SK-MEL-5 (cell line): ENCODE data around the gene PDE4C. TPM values are rescaled to one million over a fixed set of nuclear protein-coding genes. Genes with fewer than 3 reads are reported as not detected.
"Not testable (repeated sequence)": the region's sequence is repeated elsewhere in the genome, so short reads cannot be mapped to it uniquely, and the experiment has no call there.

Experiments
- DNase-seq: peaks from one replicate; pipeline ENCODE4 v3.0.0-alpha.2; 2016; ENCODE audit warnings: low read depth, low spot score
- in situ Hi-C: cut with HindIII; loops from 2 replicates; pipeline ENCODE4 v1.10.0; 2016; ENCODE audit warnings: low sequenced_read_pairs, high pct_unique_total_duplicates, low pct_unique_long_range_greater_than_20kb
- total RNA-seq: library from RNA; depleted of rRNA; stranded (reverse); fragments of >200 nt; shearing (Covaris generic); gene quantifications from 2 replicates; pipeline ENCODE4 v1.2.3, GENCODE V29; 2014

Gene PDE4C
- total RNA-seq, 1 experiment from 2014 or later: 0.26 TPM

GRCh38 chr19:18229474-18229873 lies 3.2 kb upstream of the PDE4C start:
- DNase-seq: peak; percentile 28
- in situ Hi-C loops: no loop called here

DNA sequence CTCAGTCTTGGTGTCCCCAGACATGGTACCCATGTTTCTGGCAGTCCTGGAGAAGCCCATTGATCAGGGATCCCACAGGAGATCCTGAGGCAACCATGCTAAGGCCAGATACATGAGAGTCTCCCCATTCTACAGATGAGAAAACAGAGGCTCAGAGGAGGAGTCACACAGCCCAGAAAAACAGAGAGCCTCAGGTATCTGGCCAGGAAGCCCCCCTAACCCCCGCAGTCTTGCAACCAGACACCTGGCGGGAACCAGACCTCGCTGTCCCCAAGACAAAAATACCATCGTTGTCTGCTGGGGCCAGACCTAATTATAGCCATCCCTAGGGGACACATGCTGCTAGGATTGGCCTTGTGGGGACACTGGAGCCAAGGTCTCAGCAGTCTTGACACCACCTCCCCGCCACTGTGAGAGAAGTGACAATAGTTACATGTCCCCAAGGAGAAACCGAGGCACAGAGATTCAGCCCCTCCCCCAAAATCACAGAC lies 1.6 kb upstream of the PDE4C start:
- DNase-seq: no peak
- in situ Hi-C loops: no loop called here

- no peak for DNase-seq
- in situ Hi-C loops: no loop called here
Observed at GRCh38 chr19:18226956-18227780, 930 bp upstream of the PDE4C start.

GRCh38 chr19:18225355-18225701 lies 910 bp downstream of the PDE4C start:
- no peak for DNase-seq
- in situ Hi-C loops: no loop called here

- in situ Hi-C loops: no loop called here
- peak; percentile 96 for DNase-seq
Observed at GRCh38 chr19:18224525-18225354, 1.5 kb downstream of the PDE4C start.

DNA sequence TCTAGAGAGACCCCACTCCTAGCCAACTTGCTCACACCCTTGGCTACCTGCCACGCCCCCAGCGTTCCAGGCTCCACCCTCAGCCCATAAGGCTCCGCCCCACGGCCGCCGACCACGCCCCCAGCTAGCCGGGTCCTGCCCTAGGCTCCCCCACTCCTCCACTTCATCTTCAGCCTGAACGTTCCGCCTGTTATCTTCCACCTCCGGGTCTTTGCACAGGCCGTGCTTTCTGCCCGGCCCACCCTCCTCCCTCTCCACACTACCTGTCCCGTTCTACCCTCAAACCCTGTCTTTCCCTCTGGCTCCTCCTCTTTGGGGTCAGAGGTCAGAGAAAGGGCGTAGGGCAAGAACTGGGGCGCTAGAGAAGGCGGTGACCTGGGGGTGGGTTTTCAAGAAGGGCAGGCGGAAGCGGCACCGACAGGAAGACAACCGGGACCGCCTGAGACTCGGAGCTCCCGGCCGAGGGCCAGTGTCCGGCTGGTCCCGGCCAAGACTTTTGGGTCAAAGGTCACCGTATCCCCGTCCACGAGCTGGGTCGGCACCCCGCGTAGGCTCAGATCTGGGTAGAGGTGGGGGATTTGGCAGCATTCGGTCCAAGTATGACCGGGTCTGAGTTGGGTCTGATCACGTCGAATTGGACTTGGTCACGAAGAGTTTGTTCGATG lies 2.2 kb downstream of the PDE4C start:
- peak; percentile 48 for DNase-seq
- in situ Hi-C loops: no loop called here

DNA sequence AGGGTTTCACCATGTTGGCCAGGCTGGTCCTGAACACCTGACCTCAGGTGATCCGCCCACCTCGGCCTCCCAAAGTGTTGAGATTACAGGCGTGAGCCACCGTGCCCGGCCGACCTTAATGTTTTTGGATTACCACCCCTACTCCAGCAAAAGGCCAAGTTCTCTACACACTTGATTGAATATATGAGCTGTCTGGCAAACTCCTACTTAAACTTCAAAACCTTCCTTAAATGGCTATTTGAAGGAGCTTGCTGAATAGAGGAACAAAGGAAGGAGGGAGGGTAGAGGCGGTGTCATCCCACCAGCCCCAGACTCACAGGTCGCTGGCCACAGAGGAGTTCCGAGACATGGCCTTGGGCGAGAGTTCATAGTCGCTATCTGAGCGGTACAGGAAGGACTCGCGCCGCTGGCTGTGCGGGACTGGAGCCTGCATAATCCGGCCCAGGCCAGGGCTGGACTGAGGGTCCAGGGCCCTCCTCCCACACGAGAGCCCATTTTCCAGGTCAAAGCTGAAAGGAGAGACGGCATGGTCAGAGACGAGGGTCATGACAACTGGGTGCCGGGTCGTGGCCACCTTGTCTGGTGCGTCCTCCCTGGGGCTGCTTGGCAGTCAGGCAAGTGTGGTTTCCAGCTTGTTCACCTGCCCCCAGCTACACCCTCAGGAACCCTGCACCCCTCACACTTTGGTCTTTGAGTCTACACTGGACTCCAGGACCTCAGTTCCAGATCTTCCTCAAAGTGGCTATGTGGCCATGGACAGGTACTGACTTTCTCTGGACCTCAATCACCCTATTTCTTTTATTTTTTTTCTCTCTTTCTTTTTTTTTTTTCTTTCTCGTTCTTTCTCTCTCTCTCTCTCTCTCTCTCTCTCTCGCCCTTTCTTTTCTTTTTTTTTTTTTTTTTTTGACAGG lies 4.2 kb downstream of the PDE4C start:
- in situ Hi-C loops: no loop called here
- DNase-seq: no peak

DNA sequence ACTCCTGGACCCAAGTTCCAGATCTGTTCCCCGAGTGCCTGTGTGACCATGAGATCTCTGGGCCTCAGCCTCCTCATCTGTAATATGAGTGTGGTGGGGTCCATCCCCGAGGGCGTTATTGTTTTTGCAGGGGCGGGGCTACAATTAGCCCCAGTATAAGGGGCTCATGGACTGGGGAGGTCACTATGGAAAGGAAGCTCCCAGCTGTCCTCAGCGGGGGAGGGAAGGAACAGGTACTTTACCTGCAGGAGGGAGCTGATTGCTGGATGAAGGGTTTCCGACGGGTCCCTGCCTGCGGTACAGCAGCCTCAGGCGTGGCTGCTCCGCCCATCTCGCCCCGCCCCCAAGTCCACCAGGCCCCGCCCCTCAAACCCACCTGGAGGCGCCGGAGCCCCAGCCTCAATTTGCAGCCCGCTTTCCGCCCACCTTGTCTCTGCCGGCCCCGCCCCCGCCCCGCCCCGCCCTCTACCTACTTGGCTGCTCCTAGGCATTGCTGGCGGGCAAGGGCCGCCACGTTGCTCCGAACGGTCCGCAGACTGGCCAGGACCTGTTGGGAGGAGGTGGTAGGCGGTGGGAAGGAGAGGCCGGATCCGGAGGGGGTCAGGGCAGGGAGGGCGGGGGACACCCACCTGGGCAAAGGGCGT lies 5.5 kb downstream of the PDE4C start:
- in situ Hi-C loops: no loop called here
- no peak for DNase-seq

GRCh38 chr19:18219911-18220631 lies 6.2 kb downstream of the PDE4C start:
- in situ Hi-C loops: no loop called here
- DNase-seq: no peak

- in situ Hi-C loops: no loop called here
Observed at GRCh38 chr19:18218600-18218999, 7.6 kb downstream of the PDE4C start.

DNA sequence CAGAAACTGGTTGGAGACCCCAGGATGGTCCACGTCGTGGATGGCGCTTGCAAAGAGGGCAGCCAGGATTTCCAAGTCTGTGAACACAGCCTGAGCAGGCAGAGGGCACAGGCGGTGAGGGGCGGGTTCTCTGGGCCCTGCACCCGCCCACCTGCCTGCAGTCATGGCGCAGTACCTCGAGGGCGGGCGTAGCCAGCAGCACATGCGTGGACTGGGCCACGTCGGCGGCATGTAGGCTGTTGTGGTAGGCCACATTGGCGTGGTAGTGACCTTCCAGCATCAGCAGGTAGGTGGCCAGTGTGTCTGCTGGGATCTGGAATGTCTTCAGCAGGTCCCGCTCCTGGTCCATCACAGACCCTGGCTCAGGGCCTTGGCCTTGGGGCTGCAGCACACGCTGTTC lies 8.1 kb downstream of the PDE4C start:
- DNase-seq: no peak
- in situ Hi-C loops: no loop called here

More at GRCh38 chr19:18218600-18218999, 7.6 kb downstream of the PDE4C start:
- no peak for DNase-seq

DNA sequence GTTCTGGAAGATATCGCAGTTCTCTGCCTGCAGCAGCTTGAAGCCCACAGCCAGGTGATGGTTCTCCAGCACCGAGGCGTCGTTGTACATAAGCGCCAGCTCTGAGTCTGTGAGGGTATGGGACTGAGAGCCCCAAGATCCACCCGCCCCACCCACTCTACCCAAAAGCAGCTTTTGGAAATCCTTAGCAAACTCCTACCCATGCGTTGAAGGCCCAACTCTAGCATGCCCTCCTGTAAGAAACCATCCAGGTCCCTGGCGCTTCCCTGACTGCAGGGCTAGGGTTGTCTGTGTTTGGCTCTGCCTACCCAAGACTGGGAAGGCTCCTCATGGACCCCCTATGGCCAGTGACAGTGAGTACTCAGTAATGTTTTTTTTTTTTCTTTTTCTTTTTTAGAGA lies 9.4 kb downstream of the PDE4C start:
- in situ Hi-C loops: no loop called here
- DNase-seq: no peak

DNA sequence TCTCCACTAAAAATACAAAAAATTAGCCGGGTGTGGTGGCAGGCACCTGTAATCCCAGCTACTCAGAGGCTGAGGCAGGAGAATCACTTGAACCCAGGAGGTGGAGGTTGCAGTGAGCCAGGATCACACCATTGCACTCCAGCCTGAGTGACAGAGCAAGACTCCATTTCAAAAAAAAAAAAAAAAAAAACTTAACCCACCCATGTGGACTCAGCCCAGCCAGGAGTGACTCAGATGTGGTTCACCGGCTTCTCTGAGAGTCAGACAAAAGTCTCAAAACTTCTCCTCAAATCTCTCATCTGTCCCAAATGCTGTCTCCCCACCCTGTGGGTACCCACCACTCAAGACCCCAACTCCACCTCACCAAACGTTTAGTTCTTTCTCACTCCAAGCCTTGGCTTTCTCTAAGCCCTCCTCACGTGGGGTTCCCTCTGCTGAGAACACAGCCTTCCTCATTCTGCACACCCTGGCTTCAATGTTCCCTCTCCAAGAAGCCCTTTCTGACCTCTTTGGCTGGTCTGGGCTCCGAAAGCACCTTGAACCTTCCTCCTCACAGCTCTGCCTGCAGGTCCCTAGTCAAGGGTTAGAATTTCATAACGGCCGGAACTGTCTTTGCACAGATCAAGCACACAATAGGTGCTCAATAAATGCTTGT lies 11.3 kb downstream of the PDE4C start:
- no peak for DNase-seq
- in situ Hi-C loops: no loop called here

DNA sequence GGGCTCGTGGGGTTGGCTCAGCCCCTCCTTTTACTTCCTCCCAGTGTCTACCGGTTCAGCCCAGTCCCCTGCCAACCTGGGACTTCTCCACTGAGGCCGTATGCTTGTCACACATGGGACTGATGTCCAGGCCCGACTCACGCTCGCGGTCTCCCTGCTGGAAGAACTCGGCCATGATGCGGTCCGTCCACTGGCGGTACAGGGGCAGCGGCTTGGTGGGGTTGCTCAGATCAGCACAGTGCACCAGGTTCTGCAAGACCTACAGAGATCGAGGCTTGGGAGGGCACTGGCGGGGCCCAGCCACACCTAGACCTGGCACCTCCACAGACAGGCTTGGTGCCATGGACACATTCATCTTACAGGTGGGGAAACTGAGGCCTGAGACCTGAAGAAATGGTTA lies 14.6 kb downstream of the PDE4C start:
- no peak for DNase-seq
- in situ Hi-C loops: no loop called here

- in situ Hi-C loops, DNase-seq: not testable (repeated sequence)
Observed at GRCh38 chr19:18209912-18210311, 16.3 kb downstream of the PDE4C start.
